HCT116 (cell line): ENCODE results near the gene FOXO6. TPM values are rescaled to one million over a fixed set of nuclear protein-coding genes. Genes with fewer than 3 reads are reported as not detected.

Source experiments
- ATAC-seq: fragments of 200-7000 bp; cut with Tn5 transposase; 2 replicates; pipeline ENCODE4 v1.9.1; 2020; ENCODE audit warnings: mild to moderate bottlenecking, moderate library complexity
- BruUV-seq: library from RNA; stranded (reverse); fragments of 400-500 nt; replicated peaks from 2 replicates; lab custom pipeline; 2021; lab: Mats Ljungman, UMichigan
- CTCF ChIA-PET: fragments of 300-600 bp; sonication (Branson Sonifier 250); formaldehyde crosslinking; loops from one replicate; lab custom pipeline; 2021; ENCODE audit warnings: antibody characterized with exemption; lab: Charles Lee
- POLR2A ChIA-PET: fragments of 300-600, 350-600 bp; sonication (Branson Sonifier 250); formaldehyde crosslinking; loops from one replicate; lab custom pipeline; 2021; ENCODE audit warnings: antibody characterized with exemption; lab: Charles Lee
- RAD21 ChIA-PET, 2 experiments: fragments of 300-600 bp; sonication (Branson Sonifier 250); formaldehyde crosslinking; loops; one replicate each; lab custom pipeline; 2023; ENCODE audit warnings: low total read pairs in 2 of 2; ENCODE audit not compliant: uncharacterized antibody in 2 of 2, unreplicated experiment in 2 of 2, low non-redundant PET in 1 of 2; lab: Charles Lee
- DNase-seq: peaks from one replicate; pipeline ENCODE4 v3.0.0-alpha.2; 2010; ENCODE audit warnings: low read depth, low spot score
- H2AFZ ChIP-seq: fragments of 200-600 bp; shearing (Covaris generic), sonication (generic); 2 replicates; pipeline ENCODE4 v1.6.1; 2017; ENCODE audit warnings: low read depth, mixed run types, mixed read lengths, antibody characterized with exemption, low read length; ENCODE audit not compliant: poor library complexity, severe bottlenecking
- H3K27ac ChIP-seq: 2 replicates; pipeline ENCODE4 v1.5.1; 2012; ENCODE audit warnings: low read depth, low read length
- H3K27me3 ChIP-seq: fragments of 200-600 bp; sonication (generic); 2 replicates; pipeline ENCODE4 v1.6.1; 2016; ENCODE audit warnings: mixed run types, low read length, mixed read lengths; ENCODE audit not compliant: insufficient read depth
- H3K36me3 ChIP-seq, 2 experiments: fragments of 200-500 bp in 1 of 2; fragments of 200-600 bp in 1 of 2; sonication (Bioruptor generic) in 1 of 2; sonication (generic) in 1 of 2; 2 replicates each; pipeline versions ENCODE4 v1.5.1 to v1.6.1; 2014 to 2016; ENCODE audit warnings: low read length in 2 of 2, inconsistent platforms in 1 of 2, mixed read lengths in 1 of 2, mixed run types in 1 of 2; ENCODE audit not compliant: insufficient read depth in 2 of 2, control insufficient read depth in 1 of 2
- H3K4me1 ChIP-seq, 2 experiments: fragments of 200-600 bp in 1 of 2; sonication (generic) in 1 of 2; 2 replicates each; pipeline versions ENCODE4 v1.5.1 to v1.6.1; 2012 to 2017; ENCODE audit warnings: low read length in 2 of 2, inconsistent platforms in 1 of 2, mild to moderate bottlenecking in 1 of 2, mixed read lengths in 1 of 2, mixed run types in 1 of 2, moderate library complexity in 1 of 2; ENCODE audit not compliant: insufficient read depth in 2 of 2, control insufficient read depth in 1 of 2
- H3K4me2 ChIP-seq: fragments of 200-600 bp; sonication (generic); 2 replicates; pipeline ENCODE4 v1.6.1; 2017; ENCODE audit warnings: mixed run types, low read length, mixed read lengths
- H3K4me3 ChIP-seq, 2 experiments: fragments of 200-600 bp in 1 of 2; sonication (generic) in 1 of 2; replicated peaks in 1 of 2; 2 replicates each; pipeline ENCODE4 v1.5.1; 2011 to 2016; ENCODE audit warnings: low read length in 2 of 2, control low read depth in 1 of 2, low read depth in 1 of 2, mild to moderate bottlenecking in 1 of 2, mixed read lengths in 1 of 2, mixed run types in 1 of 2
- H3K79me2 ChIP-seq: fragments of 200-600 bp; sonication (generic); 2 replicates; pipeline ENCODE4 v1.6.1; 2017; ENCODE audit warnings: mild to moderate bottlenecking, mixed run types, low read length, moderate library complexity, mixed read lengths; ENCODE audit not compliant: insufficient read depth
- H3K9ac ChIP-seq: fragments of 200-600 bp; sonication (generic); 2 replicates; pipeline ENCODE4 v1.6.1; 2016; ENCODE audit warnings: low read length, mixed read lengths
- H3K9me2 ChIP-seq: fragments of 200-600 bp; sonication (generic), shearing (Covaris generic); 2 replicates; pipeline ENCODE4 v1.6.1; 2017; ENCODE audit warnings: mixed run types, mild to moderate bottlenecking, moderate library complexity; ENCODE audit not compliant: insufficient read depth
- H3K9me3 ChIP-seq, 2 experiments: fragments of 200-500 bp in 1 of 2; fragments of 200-600 bp in 1 of 2; sonication (Bioruptor generic) in 1 of 2; sonication (generic) in 1 of 2; 2 replicates each; pipeline ENCODE4 v1.6.1; 2014 to 2017; ENCODE audit warnings: low read length in 2 of 2, mixed read lengths in 2 of 2, inconsistent platforms in 1 of 2, low read depth in 1 of 2, mild to moderate bottlenecking in 1 of 2, mixed run types in 1 of 2, moderate library complexity in 1 of 2; ENCODE audit not compliant: control insufficient read depth in 1 of 2, insufficient read depth in 1 of 2
- H4K20me1 ChIP-seq: fragments of 200-600 bp; sonication (generic), shearing (Covaris generic); 2 replicates; pipeline ENCODE4 v1.6.1; 2017; ENCODE audit warnings: mixed run types, mild to moderate bottlenecking, moderate library complexity; ENCODE audit not compliant: insufficient read depth
- EZH2 ChIP-seq: fragments of 200-600 bp; sonication (generic); IDR thresholded peaks from 2 replicates; pipeline ENCODE4 v1.6.1; 2017; ENCODE audit warnings: antibody characterized with exemption, mixed run types
- ZBTB33 ChIP-seq: IDR thresholded peaks from 2 replicates; pipeline ENCODE4 v1.6.1; 2011; ENCODE audit warnings: mild to moderate bottlenecking, low read length, moderate library complexity; ENCODE audit not compliant: insufficient replicate concordance; ENCODE audit errors: extremely low read depth
- intact Hi-C: fragments of 100-400 bp; cut with micrococcal nuclease; formaldehyde crosslinking; loops from 2 replicates; pipeline ENCODE4 v1.10.0; 2022
- total RNA-seq: library from RNA; stranded (reverse); gene quantifications from one replicate; pipeline ENCODE4 v1.2.1, GENCODE V29; 2021; ENCODE audit not compliant: unreplicated experiment
- TF ChIP-seq, protein P1 (sequence below), 3 experiments: fragments of 200-600 bp in 1 of 3; sonication (generic) in 1 of 3; IDR thresholded peaks in 2 of 3; conservative IDR thresholded peaks in 1 of 3; 2 replicates each; pipeline ENCODE4 v1.5.1; 2012 to 2017; ENCODE audit warnings: low read depth in 2 of 3, low read length in 2 of 3, antibody characterized with exemption in 1 of 3, borderline replicate concordance in 1 of 3, control low read depth in 1 of 3, mild to moderate bottlenecking in 1 of 3, mixed read lengths in 1 of 3, mixed run types in 1 of 3, moderate library complexity in 1 of 3; ENCODE audit not compliant: insufficient read depth in 1 of 3

FOXO6 gene
- total RNA-seq, 1 experiment from 2014 or later: 7.0 TPM

- no peak overlapping the region for H2AFZ ChIP-seq
- POLR2A ChIA-PET: no interaction called here
- no peaks in the 10 kb centered on the region for H3K9me2 ChIP-seq
- no peaks in the 10 kb centered on the region for H3K36me3 ChIP-seq
- H3K27ac ChIP-seq: no peak overlapping the region
- no peak overlapping the region for H3K4me3 ChIP-seq
- DNase-seq (no peak), ATAC-seq (no peak)
- no peaks in the 10 kb centered on the region for H3K27me3 ChIP-seq
- no peak overlapping the region for H3K9ac ChIP-seq
- H3K4me2 ChIP-seq: no peak overlapping the region
- H4K20me1 ChIP-seq: no peaks in the 10 kb centered on the region
- H3K9me3 ChIP-seq: no peaks in the 10 kb centered on the region; a peak in 1 of 4 replicates
- intact Hi-C loops: loop anchor here (2.0 kb wide), 2 partner anchors 55 to 133 kb away; partner anchors contain the start of gene FOXO6
- CTCF ChIA-PET: interaction anchor here (1.6 to 2.7 kb wide), 3 partner anchors 55 to 134 kb away, joined by 5 to 12 read pairs (median 8); partner anchors contain the start of gene FOXO6
- TF ChIP-seq EZH2 (no peak), ZBTB33 (no peak)
- TF ChIP-seq, protein P1, sequence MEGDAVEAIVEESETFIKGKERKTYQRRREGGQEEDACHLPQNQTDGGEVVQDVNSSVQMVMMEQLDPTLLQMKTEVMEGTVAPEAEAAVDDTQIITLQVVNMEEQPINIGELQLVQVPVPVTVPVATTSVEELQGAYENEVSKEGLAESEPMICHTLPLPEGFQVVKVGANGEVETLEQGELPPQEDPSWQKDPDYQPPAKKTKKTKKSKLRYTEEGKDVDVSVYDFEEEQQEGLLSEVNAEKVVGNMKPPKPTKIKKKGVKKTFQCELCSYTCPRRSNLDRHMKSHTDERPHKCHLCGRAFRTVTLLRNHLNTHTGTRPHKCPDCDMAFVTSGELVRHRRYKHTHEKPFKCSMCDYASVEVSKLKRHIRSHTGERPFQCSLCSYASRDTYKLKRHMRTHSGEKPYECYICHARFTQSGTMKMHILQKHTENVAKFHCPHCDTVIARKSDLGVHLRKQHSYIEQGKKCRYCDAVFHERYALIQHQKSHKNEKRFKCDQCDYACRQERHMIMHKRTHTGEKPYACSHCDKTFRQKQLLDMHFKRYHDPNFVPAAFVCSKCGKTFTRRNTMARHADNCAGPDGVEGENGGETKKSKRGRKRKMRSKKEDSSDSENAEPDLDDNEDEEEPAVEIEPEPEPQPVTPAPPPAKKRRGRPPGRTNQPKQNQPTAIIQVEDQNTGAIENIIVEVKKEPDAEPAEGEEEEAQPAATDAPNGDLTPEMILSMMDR (IDR thresholded peaks at IDR 0.05 in 2 of 3, conservative IDR thresholded peaks at IDR 0.05 in 1 of 3; ENCODE audit: borderline replicate concordance in 1 of 3, insufficient read depth in 1 of 3, low read depth in 2 of 3, low read length in 2 of 3): no peak
- H3K79me2 ChIP-seq: no peaks in the 10 kb centered on the region
- BruUV-seq: no TSS peak
- RAD21 ChIA-PET: interaction anchor here in 1 of 2 experiments (0.7 to 0.9 kb wide), 2 partner anchors 93 to 133 kb away, joined by 3 to 4 read pairs; no protein-coding TSS in a partner anchor
- H3K4me1 ChIP-seq: peaks cover 18 to 39% of the 10 kb centered on the region in 2 experiments; a peak in 3 of 4 replicates
These were observed 54.8 kb downstream of the FOXO6 start for GRCh38 chr1:41416081-41416480.
